Neural progenitor cell (in vitro differentiated cells): Measurements from ENCODE around the gene IFNA2.

ENCODE experiments used
- CTCF ChIP-seq: fragments of 200-600 bp; sonication (generic); IDR thresholded peaks from 2 replicates; pipeline ENCODE4 v1.5.1; 2017; ENCODE audit warnings: antibody characterized with exemption, mild to moderate bottlenecking
- EZH2 ChIP-seq: fragments of 200-600 bp; sonication (generic); IDR thresholded peaks from 2 replicates; pipeline ENCODE4 v1.6.1; 2017; ENCODE audit warnings: antibody characterized with exemption, mild to moderate bottlenecking, moderate library complexity
- EZH2phosphoT487 ChIP-seq: fragments of 200-600 bp; sonication (generic); IDR thresholded peaks from 2 replicates; pipeline ENCODE4 v1.6.1; 2017; ENCODE audit warnings: antibody characterized with exemption

GRCh38 chr9:21412107-21412506 is 26.9 kb upstream of the IFNA2 start:
- TF ChIP-seq CTCF (no peak), EZH2 (no peak), EZH2phosphoT487 (no peak)
